A673 (cell line): ENCODE measurements around the gene RASGRP1. TPM values are rescaled to one million over a fixed set of nuclear protein-coding genes. Genes with fewer than 3 reads are reported as not detected.

Source experiments
- BruUV-seq: library from RNA; stranded (reverse); fragments of 400-500 nt; replicated peaks from 2 replicates; lab custom pipeline; 2021; lab: Mats Ljungman, UMichigan
- CTCF ChIA-PET: fragments of 300-600 bp; sonication (Branson Sonifier 250); formaldehyde crosslinking; loops from one replicate; lab custom pipeline; 2022; ENCODE audit warnings: antibody characterized with exemption; lab: Charles Lee
- POLR2A ChIA-PET: fragments of 300-600 bp; sonication (Branson Sonifier 250); formaldehyde crosslinking; loops from one replicate; lab custom pipeline; 2022; ENCODE audit warnings: antibody characterized with exemption; ENCODE audit not compliant: low non-redundant PET; lab: Charles Lee
- DNase-seq: peaks from one replicate; pipeline ENCODE4 v3.0.0-alpha.2; 2015; ENCODE audit warnings: low spot score
- H3K27ac ChIP-seq: fragments of 200-600 bp; sonication (generic); 2 replicates; pipeline ENCODE4 v1.5.1; 2016; ENCODE audit warnings: mixed run types, low read depth, mild to moderate bottlenecking, mixed read lengths, antibody characterized with exemption, low read length; ENCODE audit not compliant: poor library complexity, severe bottlenecking
- H3K27me3 ChIP-seq: fragments of 200-600 bp; sonication (generic); replicated peaks from 2 replicates; pipeline ENCODE4 v1.6.1; 2017; ENCODE audit warnings: mixed run types, low read depth, mild to moderate bottlenecking, mixed read lengths, antibody characterized with exemption, low read length; ENCODE audit not compliant: insufficient read depth, poor library complexity
- H3K36me3 ChIP-seq: fragments of 200-600 bp; sonication (generic); 2 replicates; pipeline ENCODE4 v1.6.1; 2016; ENCODE audit warnings: mixed run types, mild to moderate bottlenecking, mixed read lengths, antibody characterized with exemption, low read length; ENCODE audit not compliant: insufficient read depth, poor library complexity, severe bottlenecking
- H3K4me1 ChIP-seq: fragments of 200-600 bp; sonication (generic); 2 replicates; pipeline ENCODE4 v1.6.1; 2017; ENCODE audit warnings: mixed run types, mild to moderate bottlenecking, mixed read lengths, antibody characterized with exemption, low read length; ENCODE audit not compliant: insufficient read depth, poor library complexity, severe bottlenecking
- H3K4me3 ChIP-seq: fragments of 200-600 bp; sonication (generic); 2 replicates; pipeline ENCODE4 v1.5.1; 2016; ENCODE audit warnings: low read depth, mixed run types, mild to moderate bottlenecking, mixed read lengths, low read length; ENCODE audit not compliant: poor library complexity, severe bottlenecking
- H3K9me3 ChIP-seq: fragments of 200-600 bp; sonication (generic); 2 replicates; pipeline ENCODE4 v1.6.1; 2016; ENCODE audit warnings: mixed run types, low read depth, mild to moderate bottlenecking, mixed read lengths, antibody characterized with exemption, low read length; ENCODE audit not compliant: poor library complexity, severe bottlenecking
- CTCF ChIP-seq: fragments of 300-800, 200-600 bp; sonication (generic); conservative IDR thresholded peaks from 2 replicates; pipeline ENCODE4 v1.5.1; 2017; ENCODE audit warnings: low read depth, mild to moderate bottlenecking, antibody characterized with exemption, low read length, moderate library complexity, mixed read lengths
- EZH2 ChIP-seq: fragments of 200-600 bp; sonication (generic); IDR thresholded peaks from 2 replicates; pipeline ENCODE4 v1.6.1; 2017; ENCODE audit warnings: borderline replicate concordance, low read depth, mild to moderate bottlenecking, mixed read lengths, antibody characterized with exemption, low read length; ENCODE audit not compliant: poor library complexity, severe bottlenecking
- intact Hi-C: fragments of 100-400 bp; cut with micrococcal nuclease; formaldehyde crosslinking; loops from one replicate; pipeline ENCODE4 v1.10.0; 2022; ENCODE audit not compliant: unreplicated experiment
- total RNA-seq: library from RNA; stranded (reverse); gene quantifications from 2 replicates; pipeline ENCODE4 v1.2.3, GENCODE V29; 2021

Gene RASGRP1
- total RNA-seq, 1 experiment from 2014 or later: not detected

- TF ChIP-seq CTCF (no peak), EZH2 (no peak)
- BruUV-seq: no TSS peak
- intact Hi-C loops: no loop called here
- Histone ChIP-seq H3K27ac (no peak overlapping the region), H3K9me3 (no peaks in the 10 kb centered on the region), H3K36me3 (peaks cover 4% of the 10 kb centered on the region), H3K27me3 (no peaks in the 10 kb centered on the region), H3K4me3 (no peak overlapping the region), H3K4me1 (no peaks in the 10 kb centered on the region)
- DNase-seq: no peak
- CTCF ChIA-PET: no interaction called here
- POLR2A ChIA-PET: no interaction called here
Observed at GRCh38 chr15:38464675-38465074, 99.9 kb downstream of the RASGRP1 start.

- ChIA-PET CTCF (no interaction called here), POLR2A (no interaction called here)
- H3K27ac ChIP-seq: no peak overlapping the region
- no peaks in the 10 kb centered on the region for H3K27me3 ChIP-seq
- no peaks in the 10 kb centered on the region for H3K9me3 ChIP-seq
- DNase-seq: no peak
- no peak overlapping the region for H3K4me3 ChIP-seq
- TF ChIP-seq CTCF (no peak), EZH2 (no peak)
- intact Hi-C loops: no loop called here
- H3K36me3 ChIP-seq: peaks cover 4% of the 10 kb centered on the region
- BruUV-seq: no TSS peak
- no peaks in the 10 kb centered on the region for H3K4me1 ChIP-seq
Observed at GRCh38 chr15:38463893-38464292, 100.7 kb downstream of the RASGRP1 start.

DNA sequence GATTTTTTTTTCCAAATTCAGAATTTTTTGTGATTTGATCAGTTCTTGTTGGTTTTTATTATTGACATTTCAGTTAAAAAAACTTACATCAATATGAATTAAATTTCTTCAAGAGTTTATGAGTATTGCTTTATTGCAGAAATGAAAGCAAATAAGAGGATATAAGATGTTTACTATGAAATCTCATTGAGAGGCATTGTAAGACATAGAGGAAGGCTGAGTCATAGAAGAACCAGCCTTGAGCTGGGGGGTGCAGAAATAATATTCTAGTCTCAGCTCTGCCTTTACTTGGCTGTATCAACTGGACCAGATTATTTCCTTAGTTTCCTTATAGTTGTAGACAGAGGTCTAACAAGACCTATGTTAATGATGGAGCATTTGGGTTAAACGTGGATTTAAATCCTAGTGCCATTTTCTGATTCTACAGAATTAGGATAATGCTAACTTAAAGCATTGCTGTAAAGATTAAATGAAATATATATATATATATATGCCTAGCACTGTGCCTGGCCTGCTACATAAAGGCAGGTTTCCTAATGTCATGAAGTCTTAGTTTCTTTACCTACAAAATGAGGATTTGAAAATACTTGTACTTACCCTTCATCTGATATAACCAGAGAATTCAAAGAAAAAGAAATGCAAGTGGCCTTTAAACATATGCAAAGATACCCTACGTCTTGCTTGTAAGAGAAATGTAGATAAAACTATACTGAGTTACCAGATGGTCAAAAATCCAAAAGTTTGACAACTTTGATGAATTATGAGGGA is 103.4 kb downstream of the RASGRP1 start:
- Histone ChIP-seq H3K9me3 (no peaks in the 10 kb centered on the region), H3K4me3 (no peak overlapping the region), H3K36me3 (no peaks in the 10 kb centered on the region), H3K4me1 (no peaks in the 10 kb centered on the region), H3K27ac (no peak overlapping the region), H3K27me3 (no peaks in the 10 kb centered on the region)
- intact Hi-C loops: no loop called here
- no TSS peak for BruUV-seq
- TF ChIP-seq EZH2 (no peak), CTCF (no peak)
- no peak for DNase-seq
- POLR2A ChIA-PET: no interaction called here
- CTCF ChIA-PET: no interaction called here
